Endothelial cell (in vitro differentiated cells): ENCODE measurements around the gene IGF2. TPM values are rescaled to one million over a fixed set of nuclear protein-coding genes. Genes with fewer than 3 reads are reported as not detected.

Experiments
- DNase-seq: peaks from one replicate; pipeline ENCODE4 v3.0.0; 2021; ENCODE audit warnings: low spot score
- H3K27ac Mint-ChIP-seq: one replicate; pipeline ENCODE4 v1.8.0; 2021; ENCODE audit warnings: mixed read lengths, inconsistent platforms; ENCODE audit not compliant: unreplicated experiment
- H3K27me3 Mint-ChIP-seq: one replicate; pipeline ENCODE4 v1.8.0; 2021; ENCODE audit warnings: mild to moderate bottlenecking, moderate library complexity, mixed read lengths, inconsistent platforms; ENCODE audit not compliant: unreplicated experiment
- H3K36me3 Mint-ChIP-seq: one replicate; pipeline ENCODE4 v1.8.0; 2021; ENCODE audit warnings: mild to moderate bottlenecking, low read depth, mixed read lengths, inconsistent platforms; ENCODE audit not compliant: unreplicated experiment
- H3K4me1 Mint-ChIP-seq: one replicate; pipeline ENCODE4 v1.8.0; 2021; ENCODE audit warnings: mild to moderate bottlenecking, mixed read lengths, inconsistent platforms; ENCODE audit not compliant: unreplicated experiment
- H3K4me3 Mint-ChIP-seq: one replicate; pipeline ENCODE4 v1.8.0; 2021; ENCODE audit warnings: mild to moderate bottlenecking, mixed read lengths, inconsistent platforms; ENCODE audit not compliant: unreplicated experiment
- H3K9me3 Mint-ChIP-seq: one replicate; pipeline ENCODE4 v1.8.0; 2021; ENCODE audit warnings: mixed read lengths, inconsistent platforms; ENCODE audit not compliant: unreplicated experiment
- total RNA-seq: library from RNA; stranded (reverse); fragmentation: NEBNext Ultra II Directional; extraction: Animal tissue kit (Norgen Biotek cat#: 25700); gene quantifications from one replicate; pipeline ENCODE4 v1.2.1, GENCODE V29; 2021; ENCODE audit not compliant: unreplicated experiment
- TF ChIP-seq, protein P1 (sequence below): fragments of 200-600 bp; sonication (generic); IDR thresholded peaks from one replicate; pipeline ENCODE4 v1.5.0; 2021; ENCODE audit warnings: antibody characterized with exemption; ENCODE audit not compliant: unreplicated experiment

The IGF2 gene
- total RNA-seq, 1 donor from 2014 or later: 2.1 TPM

DNA sequence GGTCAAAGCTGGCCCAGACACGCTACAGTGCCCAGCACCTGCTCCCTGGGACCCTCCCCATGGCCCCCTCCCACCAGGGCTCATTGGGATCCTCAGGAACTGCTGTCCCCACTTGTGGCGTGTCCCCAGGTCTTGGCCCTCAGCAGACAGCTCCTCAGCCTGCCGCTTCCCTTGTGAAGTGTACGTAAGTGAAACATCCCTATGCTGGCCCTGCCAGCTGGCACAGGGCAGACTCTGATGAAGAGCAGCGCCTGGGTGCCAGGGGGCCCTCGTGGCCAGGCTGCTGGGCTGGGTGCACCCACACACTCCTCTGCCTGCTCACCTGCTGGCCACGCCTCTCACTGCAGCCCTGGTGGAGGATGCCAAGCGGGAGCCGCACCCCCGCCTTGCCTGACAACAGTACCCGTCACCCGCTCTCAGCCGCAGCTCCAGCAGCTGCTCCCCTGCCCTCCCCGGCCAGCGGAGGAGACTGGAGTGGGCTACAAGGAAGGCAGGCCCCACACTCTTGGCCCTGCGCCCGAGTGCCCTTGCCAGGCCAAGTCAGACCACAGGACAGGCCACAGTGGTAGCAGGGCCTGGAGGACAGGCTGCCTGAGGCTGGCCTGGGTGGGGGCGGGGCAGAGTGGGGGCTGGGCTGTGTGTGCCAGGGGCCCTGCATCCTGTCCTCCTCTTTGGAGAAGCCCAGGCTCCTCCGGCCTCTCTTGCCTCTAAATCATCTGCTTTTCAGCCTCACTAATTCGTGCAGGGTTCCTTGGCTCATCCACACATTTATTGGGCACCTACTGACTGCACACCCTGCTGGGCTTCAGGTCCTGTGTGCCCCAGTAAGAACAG lies 39.5 kb downstream of the IGF2 start:
- Mint-ChIP-seq H3K4me3 (no peak overlapping the region), H3K4me1 (peaks cover 12% of the 10 kb centered on the region), H3K27ac (peak overlapping the region; percentile 70), H3K36me3 (peaks cover 5% of the 10 kb centered on the region), H3K9me3 (no peaks in the 10 kb centered on the region), H3K27me3 (peaks cover 22% of the 10 kb centered on the region)
- no peak for DNase-seq
- TF ChIP-seq, protein P1, sequence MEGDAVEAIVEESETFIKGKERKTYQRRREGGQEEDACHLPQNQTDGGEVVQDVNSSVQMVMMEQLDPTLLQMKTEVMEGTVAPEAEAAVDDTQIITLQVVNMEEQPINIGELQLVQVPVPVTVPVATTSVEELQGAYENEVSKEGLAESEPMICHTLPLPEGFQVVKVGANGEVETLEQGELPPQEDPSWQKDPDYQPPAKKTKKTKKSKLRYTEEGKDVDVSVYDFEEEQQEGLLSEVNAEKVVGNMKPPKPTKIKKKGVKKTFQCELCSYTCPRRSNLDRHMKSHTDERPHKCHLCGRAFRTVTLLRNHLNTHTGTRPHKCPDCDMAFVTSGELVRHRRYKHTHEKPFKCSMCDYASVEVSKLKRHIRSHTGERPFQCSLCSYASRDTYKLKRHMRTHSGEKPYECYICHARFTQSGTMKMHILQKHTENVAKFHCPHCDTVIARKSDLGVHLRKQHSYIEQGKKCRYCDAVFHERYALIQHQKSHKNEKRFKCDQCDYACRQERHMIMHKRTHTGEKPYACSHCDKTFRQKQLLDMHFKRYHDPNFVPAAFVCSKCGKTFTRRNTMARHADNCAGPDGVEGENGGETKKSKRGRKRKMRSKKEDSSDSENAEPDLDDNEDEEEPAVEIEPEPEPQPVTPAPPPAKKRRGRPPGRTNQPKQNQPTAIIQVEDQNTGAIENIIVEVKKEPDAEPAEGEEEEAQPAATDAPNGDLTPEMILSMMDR: no peak

DNA sequence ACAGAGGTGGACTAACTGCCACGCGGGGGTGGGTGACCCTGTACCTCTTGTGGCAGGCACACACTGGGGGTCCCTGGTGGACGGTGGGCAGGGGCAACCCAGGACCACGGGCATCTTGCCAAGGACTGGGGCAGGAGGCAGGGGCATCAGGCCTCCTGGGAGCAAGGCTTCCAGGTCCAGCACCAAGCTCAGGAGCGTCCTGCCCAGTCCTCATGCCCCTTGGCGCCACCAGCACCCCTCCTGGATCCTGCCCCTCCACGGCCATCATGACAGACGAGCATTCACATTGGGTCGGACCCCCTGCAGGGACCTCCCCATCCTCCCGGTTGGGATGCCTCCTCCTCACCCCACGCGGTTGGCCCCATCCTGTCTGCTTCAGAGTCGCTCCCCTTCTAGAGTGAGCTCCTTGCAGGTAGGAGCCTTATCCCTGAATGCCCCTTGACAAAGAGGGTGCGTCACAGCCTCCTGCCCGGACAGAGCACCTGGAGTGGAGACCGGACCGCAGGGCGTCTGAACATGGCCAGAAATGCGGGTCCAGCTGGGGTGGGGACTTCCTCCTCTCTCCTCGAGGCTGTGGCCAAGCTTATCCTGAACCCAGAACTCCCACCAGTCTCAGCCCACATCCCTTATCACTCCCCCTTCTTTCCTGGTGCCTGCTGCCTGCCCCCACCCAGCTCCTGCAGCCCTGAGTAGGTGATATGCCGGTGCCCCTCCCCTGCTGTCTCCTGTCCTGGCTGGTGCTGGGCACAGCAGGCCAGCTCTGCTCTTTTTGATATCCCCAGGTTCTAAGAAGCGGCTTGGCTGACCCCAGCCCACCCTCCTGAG lies 40.3 kb downstream of the IGF2 start:
- peaks cover 19% of the 10 kb centered on the region for H3K27me3 Mint-ChIP-seq
- no peak for DNase-seq
- H3K27ac Mint-ChIP-seq: no peak overlapping the region
- TF ChIP-seq, protein P1: no peak
- no peaks in the 10 kb centered on the region for H3K9me3 Mint-ChIP-seq
- H3K4me1 Mint-ChIP-seq: peaks cover 12% of the 10 kb centered on the region
- H3K4me3 Mint-ChIP-seq: no peak overlapping the region
- no peaks in the 10 kb centered on the region for H3K36me3 Mint-ChIP-seq

DNA sequence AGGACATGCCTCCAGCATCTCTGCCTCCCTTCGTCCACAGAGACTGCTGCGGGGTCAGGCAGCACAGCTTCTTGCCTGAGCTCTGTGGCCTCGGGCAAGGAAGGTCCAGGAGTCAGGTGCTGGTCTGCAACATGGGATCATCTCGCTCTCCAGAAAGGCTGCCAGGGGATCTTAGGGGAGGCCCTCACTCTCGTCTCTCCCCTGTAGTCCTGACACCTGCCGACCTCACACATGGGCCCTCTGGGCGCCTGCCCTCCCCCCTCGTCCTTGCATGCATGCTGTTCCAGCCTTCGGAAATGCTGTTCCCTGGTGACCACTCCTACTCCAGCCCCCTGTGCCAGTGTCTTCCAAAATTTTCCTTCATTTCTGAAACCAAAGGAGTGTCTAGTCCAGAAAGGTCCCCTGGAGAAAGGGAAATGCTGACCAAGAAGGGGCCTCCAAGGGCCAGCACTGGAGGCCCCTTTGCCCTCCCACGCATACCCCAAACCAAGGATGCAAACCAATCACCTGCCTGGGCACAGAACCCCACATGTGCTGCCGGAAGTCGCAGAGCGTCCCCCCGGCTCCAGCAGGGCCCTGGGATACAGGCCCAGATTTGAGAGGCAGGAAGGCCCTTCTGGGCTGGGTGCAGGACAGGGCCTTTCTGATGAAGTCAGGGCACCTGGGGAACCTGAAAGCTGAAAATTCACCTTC lies 41.0 kb downstream of the IGF2 start:
- TF ChIP-seq, protein P1: no peak
- no peak for DNase-seq
- Mint-ChIP-seq H3K4me1 (peaks cover 12% of the 10 kb centered on the region), H3K4me3 (no peak overlapping the region), H3K9me3 (no peaks in the 10 kb centered on the region), H3K36me3 (no peaks in the 10 kb centered on the region), H3K27me3 (peaks cover 19% of the 10 kb centered on the region), H3K27ac (no peak overlapping the region)

DNA sequence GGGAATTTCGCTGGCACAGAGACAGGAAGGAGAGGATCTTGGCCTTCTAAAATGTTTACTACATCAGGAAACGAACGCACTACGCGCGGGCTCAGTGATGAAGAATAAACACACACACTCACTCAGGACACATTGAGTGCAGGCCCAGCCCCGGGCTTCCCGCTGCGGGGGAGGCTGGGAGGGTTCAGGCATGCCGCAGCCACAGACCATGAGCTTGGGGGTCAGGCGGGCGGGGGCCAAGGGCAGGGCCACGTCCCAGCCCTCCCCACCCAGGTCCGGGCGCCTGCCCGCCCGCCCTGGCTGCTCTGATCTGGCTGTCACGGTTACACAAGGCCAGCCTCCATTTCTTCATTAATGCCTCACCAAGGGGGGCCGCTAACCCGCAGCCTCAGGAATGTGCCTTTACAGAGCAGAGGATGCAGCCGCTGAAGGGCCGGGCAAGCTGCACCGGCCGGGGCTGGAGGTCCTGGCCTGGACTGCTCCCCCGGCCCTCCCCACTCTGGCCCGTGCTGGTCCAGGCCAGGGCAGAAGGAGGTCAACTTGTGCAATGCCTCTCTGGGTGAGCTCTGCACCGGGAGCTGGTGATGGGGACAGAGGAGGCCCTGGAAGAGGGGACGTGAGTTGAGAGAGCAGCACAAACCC lies 41.7 kb downstream of the IGF2 start:
- no peak overlapping the region for H3K27ac Mint-ChIP-seq
- H3K4me3 Mint-ChIP-seq: no peak overlapping the region
- TF ChIP-seq, protein P1: no peak
- peaks cover 9% of the 10 kb centered on the region for H3K4me1 Mint-ChIP-seq
- H3K9me3 Mint-ChIP-seq: no peaks in the 10 kb centered on the region
- H3K36me3 Mint-ChIP-seq: no peaks in the 10 kb centered on the region
- no peak for DNase-seq
- peaks cover 21% of the 10 kb centered on the region for H3K27me3 Mint-ChIP-seq
